ENCODE results near the gene MCM8. TPM values are rescaled to one million over a fixed set of nuclear protein-coding genes. Genes with fewer than 3 reads are reported as not detected.

The MCM8 gene
- total RNA-seq, 8 experiments from 2014 or later, result 3.4 to 20.2 (median 5.2) TPM

DNA sequence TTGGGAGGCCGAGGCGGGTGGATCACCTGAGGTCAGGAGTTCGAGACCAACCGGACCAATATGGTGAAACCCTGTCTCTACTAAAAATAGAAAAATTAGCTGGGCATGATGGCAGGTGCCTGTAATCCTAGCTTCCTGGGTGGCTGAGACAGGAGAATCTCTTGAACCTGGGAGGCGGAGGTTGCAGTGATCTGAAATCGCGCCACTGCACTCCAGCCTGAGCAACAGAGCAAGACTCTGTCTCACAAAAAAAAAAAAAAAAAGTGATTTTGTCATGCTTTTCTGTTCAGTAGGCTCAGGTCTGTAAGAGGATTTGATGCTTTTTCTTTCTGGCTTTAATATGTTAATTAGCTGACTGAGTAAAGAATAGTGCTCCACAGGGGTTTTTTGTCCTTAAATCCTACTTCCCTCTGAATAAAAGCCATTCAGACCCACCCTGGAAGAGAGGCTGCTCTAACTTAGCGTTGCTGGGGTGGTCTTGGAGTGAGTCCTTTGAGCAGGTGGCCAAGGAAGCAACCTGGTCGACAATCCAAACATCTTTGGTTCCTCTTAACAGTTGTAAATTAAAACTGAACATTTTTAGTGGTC lies 19.0 kb downstream of the MCM8 start:
- Histone ChIP-seq H3K4me3 (no peak overlapping the region), H3K27ac (no peak overlapping the region), H3K4me1 (replicated peaks in 1 of 2) (peaks cover 0 to 4% of the 10 kb centered on the region in 2 donors)
- in situ Hi-C loops (cut with MboI; ENCODE audit: low pct_unique_long_range_greater_than_20kb in 2 of 9, low sequenced_read_pairs in 9 of 9, unreplicated experiment in 9 of 9), result no loop called here
- WGBS, 10 experiments, result 36 to 88% (median 69%) methylated on average over 3 to 9 of the region's 9 CpGs; no CpG with 5 or more reads in 2 of the 10 experiments
- ATAC-seq (replicated peaks in 6 of 8), result peak in 4 of 8 experiments; percentile 9 to 64 (median 50)

DNA sequence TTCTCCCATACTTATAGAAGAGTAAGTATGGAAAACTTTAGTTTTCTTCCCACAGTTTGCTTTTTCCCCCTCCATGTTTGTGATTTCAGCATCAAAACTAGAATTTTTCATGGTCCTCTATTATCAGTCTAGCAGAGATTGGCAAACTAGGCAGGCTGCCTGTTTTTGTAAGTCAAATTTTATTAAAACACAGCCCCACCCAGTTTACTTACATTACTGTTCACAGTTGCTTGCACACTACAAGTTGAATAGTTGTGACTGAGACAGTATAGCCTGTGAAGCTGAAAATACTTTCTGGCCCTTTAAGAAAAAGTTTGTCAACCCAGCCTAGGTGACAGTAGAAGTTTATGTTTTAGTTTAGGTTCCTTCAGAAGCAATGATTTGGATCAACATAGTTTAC lies 19.5 kb downstream of the MCM8 start:
- ATAC-seq (replicated peaks in 6 of 8), result peak in 3 of 8 experiments; percentile 56 to 70 (median 65)
- H3K27ac ChIP-seq, result no peak overlapping the region
- H3K4me1 ChIP-seq (replicated peaks in 1 of 2), result peaks cover 0 to 4% of the 10 kb centered on the region in 2 donors
- in situ Hi-C loops (cut with MboI; ENCODE audit: low pct_unique_long_range_greater_than_20kb in 2 of 9, low sequenced_read_pairs in 9 of 9, unreplicated experiment in 9 of 9), result no loop called here
- no peak overlapping the region for H3K4me3 ChIP-seq

DNA sequence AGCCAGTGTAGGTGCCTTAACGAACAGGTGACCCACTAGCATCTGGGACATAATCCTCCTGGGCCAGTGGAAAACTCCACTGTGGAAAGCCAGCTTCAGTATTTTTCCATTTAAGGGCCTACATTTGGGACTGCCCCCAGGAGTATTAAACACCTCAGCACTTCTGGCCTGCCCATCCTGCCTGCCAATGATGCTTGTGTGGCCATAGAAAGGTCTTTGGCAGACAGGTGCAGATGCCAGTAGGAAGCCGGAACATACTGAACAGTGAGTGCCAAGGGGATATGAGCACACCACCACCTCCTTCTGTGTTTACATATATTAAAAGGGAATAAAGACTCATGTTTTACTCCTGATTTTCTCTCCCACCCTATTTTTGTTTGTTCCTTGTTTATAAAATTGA lies 19.9 kb downstream of the MCM8 start:
- in situ Hi-C loops (cut with MboI; ENCODE audit: low pct_unique_long_range_greater_than_20kb in 2 of 9, low sequenced_read_pairs in 9 of 9, unreplicated experiment in 9 of 9), result no loop called here
- H3K4me1 ChIP-seq (replicated peaks in 1 of 2), result peaks cover 0 to 4% of the 10 kb centered on the region in 2 donors
- H3K4me3 ChIP-seq, result no peak overlapping the region
- WGBS, 10 experiments, result 67 to 100% (median 100%) methylated on average over 1 to 2 of the region's 2 CpGs; no CpG with 5 or more reads in 1 of the 10 experiments
- no peak overlapping the region for H3K27ac ChIP-seq
- no peak for ATAC-seq (replicated peaks in 6 of 8)

DNA sequence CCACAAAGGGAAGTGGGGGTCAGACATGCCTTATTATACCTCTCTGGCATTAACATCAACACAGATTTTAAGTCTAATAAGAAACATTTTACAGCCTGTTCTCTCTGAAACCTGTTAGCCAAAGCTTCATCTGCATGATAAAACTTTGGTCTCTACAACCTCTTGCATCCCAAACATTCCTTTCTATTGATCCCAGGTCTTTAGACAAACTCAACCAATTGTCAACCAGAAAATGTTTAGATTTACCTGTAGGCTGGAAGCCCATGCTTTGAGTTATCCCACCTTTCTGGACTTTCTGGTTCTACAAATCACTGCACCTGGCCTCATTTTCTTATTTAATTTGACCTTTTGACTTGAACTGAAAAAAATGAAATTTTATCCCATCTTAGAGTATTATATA lies 20.8 kb downstream of the MCM8 start:
- H3K27ac ChIP-seq, result no peak overlapping the region
- peaks cover 0 to 4% of the 10 kb centered on the region in 2 donors for H3K4me1 ChIP-seq (replicated peaks in 1 of 2)
- no peak for ATAC-seq (replicated peaks in 6 of 8)
- in situ Hi-C loops (cut with MboI; ENCODE audit: low pct_unique_long_range_greater_than_20kb in 2 of 9, low sequenced_read_pairs in 9 of 9, unreplicated experiment in 9 of 9), result no loop called here
- no peak overlapping the region for H3K4me3 ChIP-seq

DNA sequence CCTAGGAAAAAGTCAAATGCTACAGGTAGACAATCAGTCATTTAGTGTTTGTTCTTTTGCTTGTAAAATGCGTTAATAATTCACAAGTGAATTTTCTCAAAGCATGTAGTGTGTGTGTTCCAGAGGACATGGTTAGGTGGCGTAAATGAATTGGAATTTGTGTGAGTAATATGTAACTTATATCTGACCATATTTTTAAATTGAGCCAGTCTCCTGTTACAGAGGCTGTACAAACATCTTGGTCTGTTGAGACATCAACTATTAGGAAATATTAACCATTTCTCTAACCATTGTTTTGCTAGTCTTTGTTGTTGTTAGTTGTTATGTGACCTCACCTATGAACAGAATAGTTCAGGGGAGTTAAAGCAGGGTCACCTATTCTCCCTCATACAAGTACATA lies 22.7 kb downstream of the MCM8 start:
- in situ Hi-C loops (cut with MboI; ENCODE audit: low pct_unique_long_range_greater_than_20kb in 2 of 9, low sequenced_read_pairs in 9 of 9, unreplicated experiment in 9 of 9), result no loop called here
- H3K27ac ChIP-seq, result no peak overlapping the region
- ATAC-seq (replicated peaks in 6 of 8), result no peak

DNA sequence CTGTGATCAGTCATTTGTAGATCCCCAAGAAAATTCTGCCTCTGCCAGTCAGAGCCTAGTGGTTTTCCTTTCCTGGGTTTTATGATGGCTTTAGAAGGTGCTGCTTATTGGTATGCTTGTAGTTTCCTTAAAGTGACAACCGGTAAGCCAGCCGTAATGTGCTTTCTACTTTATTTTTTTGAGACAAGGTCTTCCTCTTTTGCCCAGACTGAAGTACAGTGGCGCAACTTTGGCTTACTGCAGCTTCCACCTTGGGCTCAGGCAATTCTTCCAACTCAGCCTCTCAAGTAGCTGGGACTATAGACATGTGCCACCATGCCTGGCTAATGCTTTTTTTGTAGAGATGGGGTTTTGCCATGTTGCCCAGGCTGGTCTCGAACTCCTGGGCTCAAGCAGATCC lies 23.5 kb downstream of the MCM8 start:
- ATAC-seq (replicated peaks in 6 of 8), result no peak
- no peak overlapping the region for H3K27ac ChIP-seq
- in situ Hi-C loops (cut with MboI; ENCODE audit: low pct_unique_long_range_greater_than_20kb in 2 of 9, low sequenced_read_pairs in 9 of 9, unreplicated experiment in 9 of 9), result no loop called here
- peaks cover 0 to 4% of the 10 kb centered on the region in 2 donors for H3K4me1 ChIP-seq (replicated peaks in 1 of 2)
- WGBS, 10 experiments, result 56 to 100% (median 97%) methylated on average over 1 to 4 of the region's 4 CpGs
- no peak overlapping the region for H3K4me3 ChIP-seq

More for the DNA sequence above, 22.7 kb downstream of the MCM8 start:
- no peak overlapping the region for H3K4me3 ChIP-seq
- H3K4me1 ChIP-seq (replicated peaks in 1 of 2), result peaks cover 0 to 4% of the 10 kb centered on the region in 2 donors
- 83 to 100% (median 95%) methylated on average over 1 to 2 of the region's 2 CpGs; no CpG with 5 or more reads in 2 of the 10 experiments for WGBS, 10 experiments

DNA sequence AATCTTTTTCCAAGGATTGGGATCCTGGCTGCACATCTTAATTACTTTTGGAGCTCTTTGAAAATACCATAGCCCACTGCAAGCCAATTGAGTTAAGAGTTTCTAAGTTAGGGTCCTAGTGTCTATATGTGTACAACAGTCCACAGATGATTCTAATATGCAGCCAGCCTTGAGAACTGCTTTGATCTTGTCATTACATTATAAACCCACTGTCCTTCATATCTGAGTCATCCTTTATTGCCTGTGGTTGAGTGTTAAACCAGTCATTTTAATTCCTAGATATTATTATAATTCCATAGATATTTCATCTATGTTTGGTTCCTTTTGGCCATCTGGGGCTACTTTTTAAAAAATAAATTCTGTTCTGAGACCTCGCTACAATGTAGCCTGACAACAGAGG lies 24.1 kb downstream of the MCM8 start:
- no peak for ATAC-seq (replicated peaks in 6 of 8)
- 86 to 100% (median 100%) methylated on average over 1 of the region's 1 CpG; no CpG with 5 or more reads in 7 of the 10 experiments for WGBS, 10 experiments
- H3K27ac ChIP-seq, result no peak overlapping the region
- in situ Hi-C loops (cut with MboI; ENCODE audit: low pct_unique_long_range_greater_than_20kb in 2 of 9, low sequenced_read_pairs in 9 of 9, unreplicated experiment in 9 of 9), result no loop called here
- no peak overlapping the region for H3K4me3 ChIP-seq
- H3K4me1 ChIP-seq (replicated peaks in 1 of 2), result peaks cover 0 to 4% of the 10 kb centered on the region in 2 donors

DNA sequence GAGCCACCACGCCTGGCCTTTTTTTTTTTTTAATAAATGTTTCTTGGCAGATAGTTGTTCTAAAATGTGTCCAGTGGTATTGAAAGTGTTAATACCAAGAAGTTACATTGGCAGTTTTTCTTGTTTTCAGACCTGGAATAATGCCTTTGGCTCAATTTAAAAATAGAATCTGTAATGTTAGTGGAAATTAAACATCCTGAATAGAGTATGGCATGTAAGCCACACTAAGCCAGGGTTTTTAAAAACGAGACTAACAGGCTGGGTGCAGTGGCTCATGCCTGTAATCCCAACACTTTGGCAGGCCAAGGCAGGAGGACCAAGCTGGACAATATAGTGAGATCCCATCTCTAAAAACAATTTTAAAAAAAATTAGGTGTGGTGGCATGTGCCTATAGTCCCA lies 25.3 kb downstream of the MCM8 start:
- no peak for ATAC-seq (replicated peaks in 6 of 8)
- 20 to 100% (median 86%) methylated on average over 1 to 2 of the region's 2 CpGs; no CpG with 5 or more reads in 1 of the 10 experiments for WGBS, 10 experiments
- Histone ChIP-seq H3K4me3 (no peak overlapping the region), H3K27ac (no peak overlapping the region), H3K4me1 (replicated peaks in 1 of 2) (no peaks in the 10 kb centered on the region)
- in situ Hi-C loops (cut with MboI; ENCODE audit: low pct_unique_long_range_greater_than_20kb in 2 of 9, low sequenced_read_pairs in 9 of 9, unreplicated experiment in 9 of 9), result no loop called here

DNA sequence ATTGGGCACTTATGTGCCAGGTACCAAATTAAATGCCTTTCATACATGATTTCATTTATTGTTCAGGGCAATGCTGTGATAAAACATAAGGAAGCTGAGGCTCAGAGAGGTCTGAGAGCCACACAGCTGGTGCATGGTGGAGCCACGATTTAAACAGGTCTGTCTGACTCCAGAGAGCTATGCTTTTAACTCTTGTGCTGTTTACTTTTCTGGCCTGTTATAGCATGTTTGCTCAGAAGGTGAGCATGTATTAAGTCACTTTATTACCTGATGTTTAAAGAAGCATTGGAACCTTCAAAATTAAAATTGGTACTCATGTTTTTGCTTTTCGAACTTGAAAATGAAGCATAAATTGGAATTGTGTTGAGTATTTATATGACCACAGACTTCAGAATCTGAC lies 26.8 kb downstream of the MCM8 start:
- 86 to 100% (median 100%) methylated on average over 1 to 2 of the region's 2 CpGs; no CpG with 5 or more reads in 3 of the 10 experiments for WGBS, 10 experiments
- H3K4me1 ChIP-seq (replicated peaks in 1 of 2), result no peaks in the 10 kb centered on the region
- in situ Hi-C loops (cut with MboI; ENCODE audit: low pct_unique_long_range_greater_than_20kb in 2 of 9, low sequenced_read_pairs in 9 of 9, unreplicated experiment in 9 of 9), result no loop called here
- no peak overlapping the region for H3K4me3 ChIP-seq
- no peak overlapping the region for H3K27ac ChIP-seq
- ATAC-seq (replicated peaks in 6 of 8), result no peak

DNA sequence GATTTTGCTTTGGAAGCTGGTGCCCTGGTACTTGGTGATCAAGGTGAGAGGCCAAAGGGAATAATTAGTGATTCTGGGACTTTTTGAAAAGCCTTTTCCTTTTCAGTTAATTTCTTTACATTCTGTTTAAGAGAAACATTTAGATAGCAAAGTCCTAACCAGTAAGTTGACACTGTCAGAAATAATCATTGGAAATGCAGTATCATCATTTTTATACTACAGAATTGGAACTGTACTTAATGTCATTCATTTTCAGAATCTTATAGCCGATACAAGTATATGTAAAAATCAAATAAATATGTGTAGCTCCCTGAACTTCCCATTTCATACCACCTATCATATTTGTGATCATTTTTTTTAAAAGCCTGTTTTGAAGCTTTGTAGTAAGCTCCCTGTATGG lies 27.5 kb downstream of the MCM8 start:
- in situ Hi-C loops (cut with MboI; ENCODE audit: low pct_unique_long_range_greater_than_20kb in 2 of 9, low sequenced_read_pairs in 9 of 9, unreplicated experiment in 9 of 9), result no loop called here
- 88 to 100% (median 100%) methylated on average over 1 of the region's 1 CpG; no CpG with 5 or more reads in 2 of the 10 experiments for WGBS, 10 experiments
- H3K4me3 ChIP-seq, result no peak overlapping the region
- H3K4me1 ChIP-seq (replicated peaks in 1 of 2), result no peaks in the 10 kb centered on the region
- no peak for ATAC-seq (replicated peaks in 6 of 8)
- H3K27ac ChIP-seq, result no peak overlapping the region

DNA sequence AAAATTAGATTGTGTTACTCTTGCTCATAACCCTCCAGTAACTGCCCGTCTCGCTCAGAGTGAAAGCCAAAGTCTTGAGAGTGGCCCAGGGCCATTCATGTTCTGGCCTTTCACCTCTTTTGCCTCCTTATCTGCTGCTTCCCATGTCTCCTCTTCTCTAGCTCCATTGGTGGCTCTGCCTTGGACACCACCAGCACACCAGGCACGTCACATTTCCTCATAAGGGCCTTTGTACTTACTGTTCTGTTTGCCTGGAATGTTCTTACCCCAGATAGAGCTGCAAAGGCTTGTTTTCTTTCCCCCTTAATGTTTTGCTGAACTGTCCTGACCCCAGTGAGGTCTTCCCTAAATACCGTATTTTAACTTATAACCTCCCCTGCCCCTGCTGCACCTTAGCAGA lies 29.3 kb downstream of the MCM8 start:
- H3K27ac ChIP-seq, result no peak overlapping the region
- in situ Hi-C loops (cut with MboI; ENCODE audit: low pct_unique_long_range_greater_than_20kb in 2 of 9, low sequenced_read_pairs in 9 of 9, unreplicated experiment in 9 of 9), result no loop called here
- no peak overlapping the region for H3K4me3 ChIP-seq
- ATAC-seq (replicated peaks in 6 of 8), result no peak
- 92 to 100% (median 100%) methylated on average over 1 to 4 of the region's 4 CpGs for WGBS, 10 experiments
- no peaks in the 10 kb centered on the region for H3K4me1 ChIP-seq (replicated peaks in 1 of 2)

DNA sequence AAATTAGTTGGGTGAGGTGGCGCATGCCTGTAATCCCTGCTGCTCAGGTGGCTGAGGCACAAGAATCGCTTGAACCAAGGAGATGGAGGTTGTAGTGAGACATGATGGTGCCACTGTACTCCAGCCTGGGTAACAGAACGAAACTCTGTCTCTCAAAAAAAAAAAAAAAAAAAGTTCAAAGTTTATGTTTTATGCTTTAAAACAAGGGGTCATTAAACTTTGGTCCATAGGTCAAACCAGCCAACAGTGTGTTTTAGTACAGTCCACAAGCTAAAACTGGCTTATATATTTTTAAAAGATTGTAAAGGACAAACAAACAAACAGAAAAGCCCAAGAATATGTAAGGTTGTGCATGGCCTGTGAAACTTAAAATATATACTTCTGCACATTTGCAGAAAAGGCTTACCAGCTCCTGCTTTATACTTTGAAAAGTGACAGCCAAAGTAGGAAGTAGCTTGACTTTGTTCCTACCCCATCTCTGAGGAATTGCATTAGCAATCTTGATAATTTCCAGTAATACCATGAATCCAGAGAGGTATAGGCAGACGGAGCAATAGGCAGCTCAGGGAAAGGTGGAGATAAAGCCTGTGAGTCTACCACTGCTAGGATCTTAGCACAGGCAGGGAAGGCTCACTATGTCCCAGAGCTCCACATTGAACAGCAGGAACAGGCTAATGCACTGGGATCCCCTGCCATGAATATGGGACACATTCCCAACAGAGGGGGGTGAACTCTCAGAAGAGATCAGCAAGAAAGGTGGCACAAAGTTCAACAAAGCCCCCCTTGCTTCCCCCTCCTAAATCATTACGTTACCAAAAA lies 30.5 kb downstream of the MCM8 start:
- whole genome bisulfite sequencing, 10 experiments, result 50 to 100% (median 75%) methylated on average over 1 to 5 of the region's 5 CpGs
- Histone ChIP-seq H3K4me3 (no peak overlapping the region), H3K27ac (no peak overlapping the region), H3K4me1 (replicated peaks in 1 of 2) (no peaks in the 10 kb centered on the region)
- in situ Hi-C loops (cut with MboI; ENCODE audit: low pct_unique_long_range_greater_than_20kb in 2 of 9, low sequenced_read_pairs in 9 of 9, unreplicated experiment in 9 of 9), result no loop called here
- no peak for ATAC-seq (replicated peaks in 6 of 8)

DNA sequence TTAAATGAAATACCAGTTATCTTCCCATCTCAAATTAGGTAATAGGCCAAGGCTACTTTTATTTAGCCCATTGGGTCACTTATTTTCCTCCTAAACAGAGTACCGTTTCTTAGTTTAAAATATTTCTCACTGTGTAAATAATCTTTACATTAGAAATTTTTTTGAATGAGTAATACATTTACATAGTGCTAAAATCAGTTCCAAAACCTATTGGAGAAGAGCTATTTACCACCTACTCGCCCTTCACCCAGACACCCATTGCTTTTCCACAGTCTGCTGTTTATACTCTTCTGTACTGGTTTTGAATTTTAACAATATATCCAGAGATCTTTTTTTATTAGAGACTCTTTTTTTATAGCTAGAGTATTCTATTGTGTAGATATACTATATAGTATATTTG lies 36.9 kb downstream of the MCM8 start:
- Histone ChIP-seq H3K27ac (no peak overlapping the region), H3K4me3 (no peak overlapping the region), H3K4me1 (replicated peaks in 1 of 2) (no peaks in the 10 kb centered on the region)
- ATAC-seq (replicated peaks in 6 of 8), result no peak
- in situ Hi-C loops (cut with MboI; ENCODE audit: low pct_unique_long_range_greater_than_20kb in 2 of 9, low sequenced_read_pairs in 9 of 9, unreplicated experiment in 9 of 9), result no loop called here
- 50 to 100% (median 100%) methylated on average over 1 to 2 of the region's 2 CpGs for WGBS, 10 experiments

DNA sequence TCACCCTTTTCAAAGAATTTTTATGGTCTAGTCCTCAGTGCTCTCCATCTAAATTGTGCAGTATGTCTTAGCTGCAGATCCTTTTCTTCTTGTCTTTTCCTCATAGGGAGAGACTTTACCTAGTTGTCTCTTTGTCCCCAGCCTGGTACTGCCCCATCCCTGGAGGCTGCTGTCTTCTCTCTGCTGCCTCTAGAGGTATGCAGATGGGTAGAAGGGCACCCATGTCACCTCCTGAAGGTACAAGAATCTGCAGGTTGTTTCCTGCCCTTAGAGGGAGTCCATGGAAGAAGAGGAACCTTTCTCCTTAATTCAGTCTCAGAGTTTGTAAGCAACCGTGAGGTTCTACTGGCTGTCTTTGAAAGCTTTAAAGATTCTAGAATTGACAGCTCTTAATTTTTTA lies 39.1 kb downstream of the MCM8 start:
- 67 to 100% (median 94%) methylated on average over 1 of the region's 1 CpG; no CpG with 5 or more reads in 4 of the 10 experiments for WGBS, 10 experiments
- H3K4me3 ChIP-seq, result no peak overlapping the region
- no peak for ATAC-seq (replicated peaks in 6 of 8)
- in situ Hi-C loops (cut with MboI; ENCODE audit: low pct_unique_long_range_greater_than_20kb in 2 of 9, low sequenced_read_pairs in 9 of 9, unreplicated experiment in 9 of 9), result no loop called here
- H3K27ac ChIP-seq, result no peak overlapping the region
- H3K4me1 ChIP-seq (replicated peaks in 1 of 2), result no peaks in the 10 kb centered on the region
